Adrenal gland (tissue), 5 donors: Measurements from ENCODE around the gene VPS8.

Experiments used
- CTCF ChIP-seq, 6 experiments: fragments of 450-650 bp in 4 of 6; fragments of 200-600 bp in 2 of 6; sonication (generic) in 1 of 6; IDR thresholded peaks; 1 replicate in 5 of 6; 2 replicates in 1 of 6; pipeline versions ENCODE4 v1.5.1 to v1.8.0; 2016 to 2021; ENCODE audit warnings: antibody characterized with exemption in 6 of 6, mild to moderate bottlenecking in 2 of 6, moderate library complexity in 1 of 6
- POLR2A ChIP-seq, 2 donors: fragments of 450-650 bp; IDR thresholded peaks; one replicate each; pipeline ENCODE4 v1.6.1; 2017; ENCODE audit warnings: antibody characterized with exemption in 2 of 2, mild to moderate bottlenecking in 2 of 2, moderate library complexity in 1 of 2
- donor health status: DM: no; HTN: no; CAD: no.

- no peak for TF ChIP-seq CTCF (IDR thresholded peaks at IDR 0.05)
- no peak for TF ChIP-seq POLR2A (IDR thresholded peaks at IDR 0.05)
These were observed 102.7 kb downstream of the VPS8 start for GRCh38 chr3:184914628-184915027.
